HPDE6-E6E7 (cell line): ENCODE data around the gene KSR1.
"Not testable (repeated sequence)": the region's sequence is repeated elsewhere in the genome, so short reads cannot be mapped to it uniquely, and the experiment has no call there.

Source experiments
- DNase-seq: peaks from one replicate; pipeline ENCODE4 v3.0.0; 2011; ENCODE audit warnings: missing footprints; ENCODE audit errors: extremely low spot score

The KSR1 gene

GRCh38 chr17:27633312-27634025 is 177.2 kb downstream of the KSR1 start:
- no peak for DNase-seq

GRCh38 chr17:27634026-27634335 is 177.7 kb downstream of the KSR1 start:
- DNase-seq, result no peak

- no peak for DNase-seq
Observed at GRCh38 chr17:27634776-27635175, 178.5 kb downstream of the KSR1 start.

GRCh38 chr17:27635275-27635823 is 179.1 kb downstream of the KSR1 start:
- no peak for DNase-seq

DNA sequence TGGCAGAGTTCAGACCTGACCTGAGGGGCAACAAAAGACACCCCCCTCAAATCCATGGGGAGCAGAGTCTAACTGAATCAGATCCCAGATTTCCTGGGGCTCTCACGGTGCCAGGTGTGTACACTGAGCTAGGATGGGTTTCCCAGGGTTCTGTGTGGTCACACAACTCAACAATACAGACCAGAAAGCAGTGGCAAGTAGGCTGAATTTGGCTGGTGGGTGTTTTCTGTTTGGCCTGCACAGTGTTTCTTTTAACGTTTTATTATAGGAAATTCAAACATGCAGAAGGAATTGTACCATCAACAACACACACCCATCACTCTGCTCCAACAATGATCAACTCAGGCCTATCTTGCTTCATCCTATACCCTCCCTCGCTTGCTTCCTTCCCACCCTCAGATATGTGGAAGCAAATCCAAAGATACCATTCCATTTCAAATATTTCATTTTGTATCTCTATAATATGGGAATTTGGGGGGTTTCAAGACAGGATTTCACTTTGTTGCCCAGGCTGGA is 179.8 kb downstream of the KSR1 start:
- DNase-seq, result not testable (repeated sequence)

DNA sequence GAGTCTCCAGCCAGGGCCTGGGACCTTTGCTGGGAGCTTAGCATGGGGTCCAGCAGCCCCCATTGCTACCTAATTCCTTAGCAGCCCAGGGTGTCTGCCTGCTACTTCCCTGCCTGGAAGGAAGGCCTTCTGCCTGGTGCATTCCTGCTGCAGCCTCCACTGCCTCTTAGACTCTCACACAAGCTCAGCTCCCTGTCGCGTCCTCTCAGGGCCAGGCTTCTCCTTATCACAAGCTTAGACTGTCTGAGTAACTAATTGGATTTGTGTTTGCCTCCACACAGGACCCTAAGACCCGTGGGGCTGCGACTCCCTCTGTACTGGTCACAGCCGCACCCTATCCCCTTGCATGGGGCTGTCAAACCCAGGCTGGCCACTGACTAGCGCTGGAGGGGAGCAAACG is 181.6 kb downstream of the KSR1 start:
- DNase-seq, result not testable (repeated sequence)

- not testable (repeated sequence) for DNase-seq
Observed at GRCh38 chr17:27638415-27638914, 182.2 kb downstream of the KSR1 start.

DNA sequence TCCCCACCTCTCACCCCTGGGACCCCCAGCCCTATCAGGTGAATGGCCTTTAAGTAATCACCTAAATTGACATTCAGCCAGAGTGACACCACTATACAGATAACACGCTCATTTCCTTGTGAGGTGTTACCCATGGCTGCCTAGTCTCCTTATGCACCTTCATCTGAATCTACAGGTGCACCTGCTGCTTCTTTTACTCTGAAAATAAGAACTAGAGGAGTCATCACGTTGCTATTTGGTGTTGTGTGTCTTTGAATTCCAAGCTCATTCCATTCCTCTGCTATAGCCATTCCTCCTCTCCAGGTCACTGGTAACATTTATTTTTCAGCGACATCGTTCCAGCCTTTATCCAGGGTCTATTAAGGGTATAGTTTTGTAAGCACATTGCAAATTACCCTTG is 184.5 kb downstream of the KSR1 start:
- DNase-seq, result no peak

DNA sequence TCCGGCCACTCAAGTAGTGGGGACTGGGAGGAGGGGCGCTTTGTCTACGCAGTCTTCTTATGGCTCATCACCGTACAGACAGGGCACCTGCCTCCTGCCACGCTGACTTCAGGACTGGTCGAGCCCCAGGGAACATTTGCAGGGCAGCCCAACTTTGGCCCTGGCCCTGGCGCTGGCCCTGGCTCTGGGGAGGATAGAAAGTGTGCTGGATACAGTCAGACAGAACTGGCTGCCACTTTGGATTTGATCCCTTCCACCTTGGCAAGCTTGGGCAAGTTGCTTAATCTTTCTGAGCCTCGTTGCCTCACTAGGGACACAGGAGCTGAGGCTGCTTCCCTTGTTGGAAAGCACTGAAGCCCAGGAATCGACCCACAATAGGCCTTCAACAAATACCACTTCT is 188.3 kb downstream of the KSR1 start:
- DNase-seq, result no peak

DNA sequence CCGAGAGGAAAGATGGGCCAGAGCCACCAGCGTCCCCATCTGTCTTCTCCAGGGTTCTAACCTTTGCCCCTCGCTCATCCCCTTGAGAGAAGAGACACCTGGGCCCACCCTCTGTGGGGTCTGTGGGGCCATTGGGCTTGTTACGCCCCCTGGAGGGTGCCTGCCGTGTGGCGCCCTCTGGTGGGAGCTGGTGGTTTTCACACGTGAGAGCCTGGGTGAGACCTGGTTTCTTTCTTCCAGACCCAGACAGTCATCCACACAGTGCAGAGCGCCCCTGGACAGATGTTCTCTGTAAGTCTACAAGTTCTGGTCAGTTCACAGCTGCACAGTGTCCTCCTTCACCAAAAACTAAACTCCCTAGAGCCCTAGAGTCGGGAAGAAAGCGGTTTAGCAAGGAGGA is 189.4 kb downstream of the KSR1 start:
- not testable (repeated sequence) for DNase-seq

- no peak for DNase-seq
Observed at GRCh38 chr17:27646232-27646631, 190.0 kb downstream of the KSR1 start.

- no peak for DNase-seq
Observed at GRCh38 chr17:27647765-27648164, 191.5 kb downstream of the KSR1 start.

- DNase-seq, result not testable (repeated sequence)
Observed at GRCh38 chr17:27649111-27649571, 192.9 kb downstream of the KSR1 start.

DNA sequence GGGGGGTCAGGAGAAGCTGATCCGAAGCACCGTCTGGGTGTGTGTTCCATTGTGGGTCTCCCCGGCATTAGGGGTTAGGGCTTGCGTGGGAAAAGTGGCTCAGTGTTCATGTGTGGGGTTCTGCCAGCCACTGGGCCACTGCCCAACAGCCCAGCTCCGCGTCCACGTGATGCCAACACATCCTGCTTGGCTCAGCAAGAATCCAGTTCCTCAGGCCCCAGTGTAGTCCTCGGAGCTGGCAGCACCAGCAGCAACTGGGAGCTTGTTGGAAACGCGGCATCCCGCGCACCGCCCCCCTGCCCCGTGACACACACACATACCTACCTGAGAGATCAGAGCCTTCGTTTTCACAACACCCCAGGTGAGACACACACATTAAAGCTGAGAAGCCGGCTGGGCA is 193.7 kb downstream of the KSR1 start:
- no peak for DNase-seq

DNA sequence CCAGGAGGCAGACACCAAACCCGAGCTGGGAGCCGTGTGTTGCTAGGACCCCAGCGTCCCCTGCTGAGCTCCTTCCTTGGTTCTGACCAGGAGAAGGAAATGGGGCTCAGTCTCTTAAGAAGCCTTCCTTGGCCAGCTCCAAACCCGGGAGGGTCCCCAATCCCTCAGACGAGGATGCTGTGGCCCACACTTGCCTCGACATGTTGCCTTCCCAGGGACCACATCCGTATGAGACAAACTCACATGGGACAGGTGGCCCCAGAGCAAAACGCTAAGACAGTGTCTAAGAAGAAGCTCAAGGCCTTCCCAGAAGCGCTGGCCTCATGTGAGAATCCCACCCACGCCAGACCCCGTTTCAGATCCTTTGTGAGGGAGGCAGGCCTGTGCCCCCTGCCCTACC is 194.6 kb downstream of the KSR1 start:
- DNase-seq, result no peak

DNA sequence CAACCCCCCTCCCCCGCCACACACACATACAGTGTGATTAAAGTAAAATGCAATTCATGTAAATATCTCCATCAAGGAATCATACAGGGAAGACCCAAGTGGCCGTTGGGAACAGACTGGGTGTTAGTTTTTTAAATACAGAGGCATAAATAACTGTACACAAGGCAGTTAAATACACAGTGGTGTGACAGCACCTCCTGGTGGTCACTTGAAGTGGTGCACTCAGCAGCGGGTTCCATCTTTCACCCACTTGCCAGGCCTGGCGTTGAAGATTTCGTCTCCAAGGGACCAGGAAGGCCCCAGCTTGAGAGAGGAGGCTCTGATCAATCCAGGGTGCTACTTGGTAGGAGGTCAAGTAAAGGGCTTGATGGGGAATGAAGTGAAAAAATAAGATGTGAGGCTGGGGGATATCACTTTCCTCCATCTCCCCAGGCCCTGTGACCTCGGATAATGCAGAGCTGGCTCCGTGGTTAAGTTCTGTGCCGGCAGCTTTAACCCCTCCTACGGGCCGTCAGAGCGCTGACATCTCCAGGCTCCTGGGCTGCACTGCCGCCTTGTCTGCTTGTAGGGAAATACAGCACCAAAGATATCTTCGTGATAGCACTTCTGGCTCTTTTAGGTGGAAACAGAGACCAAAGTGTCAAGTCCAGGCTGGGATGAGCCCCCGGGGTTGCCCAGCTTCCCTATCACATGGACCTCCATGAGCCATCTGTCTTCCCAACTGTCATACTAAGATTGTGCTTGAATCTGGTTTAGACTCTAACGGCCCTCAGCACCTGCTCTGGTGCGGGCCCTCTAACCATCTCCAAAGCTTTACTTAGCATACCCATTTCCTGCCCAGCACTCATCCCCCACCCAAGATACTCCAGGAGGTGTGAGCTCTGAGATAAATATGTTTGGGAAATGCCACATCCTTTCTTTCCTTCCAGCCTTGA is 195.4 kb downstream of the KSR1 start:
- DNase-seq, result no peak

- not testable (repeated sequence) for DNase-seq
Observed at GRCh38 chr17:27653449-27653971, 197.3 kb downstream of the KSR1 start.

DNA sequence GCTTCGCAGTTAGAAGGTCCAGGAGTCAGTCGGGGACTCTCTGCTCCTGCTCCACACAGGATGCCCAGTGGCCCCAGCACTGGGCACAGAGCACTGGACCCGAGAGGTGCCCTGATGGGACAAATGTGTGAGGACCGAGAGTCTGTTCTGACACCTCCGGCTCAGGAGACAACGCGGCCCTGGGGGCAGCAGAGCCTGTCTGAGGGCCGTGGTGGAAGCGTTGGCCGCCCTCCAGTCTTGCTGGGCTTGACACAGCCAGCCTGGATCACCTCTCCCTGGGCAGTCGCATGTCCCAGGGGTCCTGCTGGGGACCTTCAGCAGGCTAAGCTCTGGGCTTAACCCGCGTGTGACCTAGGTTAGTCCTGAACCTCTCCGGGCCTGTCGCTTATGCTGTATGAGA is 197.9 kb downstream of the KSR1 start:
- no peak for DNase-seq

GRCh38 chr17:27654654-27655524 is 198.6 kb downstream of the KSR1 start:
- peak; percentile 70 for DNase-seq

DNA sequence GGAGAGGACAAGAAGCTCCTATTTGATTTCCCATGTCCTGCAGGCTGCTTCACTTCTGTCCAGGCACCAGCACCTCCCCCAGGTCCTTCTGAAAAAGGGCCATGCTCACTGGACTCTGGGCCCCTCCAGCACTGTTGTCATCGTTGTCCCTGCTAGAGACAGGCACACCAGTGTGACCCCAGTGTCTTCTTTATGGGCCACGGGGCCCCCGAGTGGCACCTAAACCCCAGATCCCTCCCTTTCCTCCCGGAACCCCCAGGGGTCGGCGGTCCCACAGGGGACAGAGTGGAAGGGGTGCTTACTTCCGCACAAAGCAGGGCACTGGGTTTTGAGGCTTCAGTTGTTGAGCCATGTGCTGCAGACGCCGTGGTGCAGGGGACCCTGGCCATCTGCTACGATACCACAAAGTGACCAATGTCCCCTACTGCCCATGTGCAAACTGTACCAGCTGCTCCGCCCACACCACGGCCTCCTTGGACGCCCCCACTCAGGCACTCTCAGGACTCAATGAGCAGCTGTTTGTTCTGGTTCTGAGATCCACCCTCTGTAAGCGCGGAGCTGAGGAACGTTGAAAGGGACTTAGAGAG is 199.4 kb downstream of the KSR1 start:
- not testable (repeated sequence) for DNase-seq

- DNase-seq, result not testable (repeated sequence)
Observed at GRCh38 chr17:27656620-27657019, 200.4 kb downstream of the KSR1 start.
